NCI-H146 (cell line): ENCODE measurements around the gene KRTAP4-6.
A peak's percentile ranks its signal among the peaks of the same experiment; 100 is the strongest.
"Not testable (repeated sequence)": the region's sequence is repeated elsewhere in the genome, so short reads cannot be mapped to it uniquely, and the experiment has no call there.

Source experiments
- DNase-seq: peaks from one replicate; lab custom pipeline; 2025; lab: John Stamatoyannopoulos, UW

Gene KRTAP4-6

GRCh38 chr17:41147531-41148204, 7.3 kb upstream of the KRTAP4-6 start:
- DNase-seq = no peak

GRCh38 chr17:41145261-41145660, 4.9 kb upstream of the KRTAP4-6 start:
- DNase-seq = no peak

DNA sequence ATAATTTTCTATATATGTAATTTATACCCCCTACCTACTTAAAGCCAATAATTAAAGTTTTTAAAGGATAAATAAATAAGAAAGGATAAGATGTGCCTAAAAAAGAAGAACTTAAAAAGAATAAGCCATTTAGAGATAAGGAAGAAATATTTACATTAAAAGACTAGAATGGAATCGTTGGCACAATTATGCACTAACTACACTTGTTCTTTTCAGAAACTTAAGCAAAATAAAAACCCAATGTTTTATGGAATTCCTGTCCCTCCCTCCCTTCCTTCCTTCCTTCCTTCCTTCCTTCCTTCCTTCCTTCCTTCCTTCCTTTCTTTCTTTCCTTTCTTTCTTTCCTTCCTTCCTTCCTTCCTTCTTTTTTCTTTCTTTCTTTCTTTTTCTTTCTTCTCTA, 4.5 kb upstream of the KRTAP4-6 start:
- DNase-seq = no peak

DNA sequence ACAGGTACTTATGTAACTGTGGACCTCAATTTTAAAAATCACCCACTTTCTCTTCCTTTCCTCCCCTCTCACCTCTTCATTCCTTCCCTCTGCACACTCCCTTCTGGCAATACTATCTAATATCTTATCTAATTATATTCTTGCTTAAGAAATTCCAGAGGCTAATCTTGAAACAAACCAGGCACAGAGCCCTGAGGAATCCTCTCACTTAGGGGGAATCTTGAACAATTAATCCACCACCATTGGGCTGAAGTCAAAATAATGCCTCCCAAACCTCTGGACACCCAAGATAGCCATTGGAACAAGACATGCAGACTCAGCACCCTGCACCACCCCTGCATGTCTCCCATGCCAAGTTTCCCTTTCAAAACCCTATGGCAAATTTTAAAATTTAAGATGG, 1.0 kb upstream of the KRTAP4-6 start:
- DNase-seq = no peak

DNA sequence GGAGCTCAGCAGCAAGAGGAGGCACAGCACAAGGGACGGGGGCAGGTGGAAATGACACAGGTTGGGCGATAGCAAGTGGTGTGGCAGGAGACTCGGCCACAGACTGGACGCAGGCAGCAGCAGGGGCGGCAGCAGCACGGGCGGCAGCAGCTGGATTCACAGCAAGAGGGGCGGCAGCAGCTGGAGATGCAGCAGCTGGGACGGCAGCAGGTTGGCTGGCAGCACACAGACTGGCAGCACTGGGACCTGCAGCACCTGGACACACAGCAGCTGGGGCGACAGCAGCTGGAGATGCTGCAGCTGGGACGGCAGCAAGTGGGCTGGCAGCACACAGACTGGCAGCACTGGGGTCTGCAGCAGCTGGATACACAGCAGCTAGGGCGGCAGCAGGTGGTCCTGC, 479 bp downstream of the KRTAP4-6 start:
- not testable (repeated sequence) for DNase-seq

GRCh38 chr17:41133880-41134735, 6.2 kb downstream of the KRTAP4-6 start:
- DNase-seq = no peak

GRCh38 chr17:41131979-41132378, 8.4 kb downstream of the KRTAP4-6 start:
- DNase-seq = no peak

DNA sequence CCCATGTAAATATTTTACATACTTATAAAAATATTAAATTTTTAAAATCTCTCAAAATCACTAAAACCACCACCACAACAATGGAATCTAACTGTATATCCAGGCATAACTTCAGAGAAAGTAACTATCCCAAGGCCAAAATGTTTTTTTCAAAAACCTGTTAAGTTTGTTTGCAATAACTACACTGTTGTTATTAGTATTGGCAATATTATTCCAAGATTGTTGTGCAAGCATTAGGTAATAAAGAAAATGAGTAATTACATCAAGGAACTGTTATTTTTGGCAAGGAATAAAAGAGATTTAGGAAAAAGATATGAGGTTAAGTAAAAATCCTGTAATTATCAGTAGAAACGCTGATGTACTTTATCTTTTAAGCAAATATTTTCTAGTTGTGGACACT, 13.0 kb downstream of the KRTAP4-6 start:
- no peak for DNase-seq

DNA sequence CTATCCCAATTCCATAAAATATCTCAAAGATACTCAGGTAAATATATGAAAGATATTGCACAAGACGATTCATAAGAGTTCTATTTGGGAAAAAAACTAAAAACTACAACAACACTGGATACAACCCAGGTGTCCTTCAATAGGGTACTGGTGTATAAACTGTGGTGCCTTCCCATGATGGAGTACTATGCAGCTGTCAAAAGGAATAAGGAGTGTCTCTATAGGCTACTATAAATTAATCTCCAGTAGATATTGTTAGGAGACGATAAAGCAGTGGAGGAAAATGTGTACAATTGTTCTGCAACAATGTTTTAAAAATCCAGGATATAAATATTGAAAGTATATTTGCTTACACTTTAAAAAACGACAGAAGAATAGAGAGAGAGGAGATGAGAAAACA, 13.9 kb downstream of the KRTAP4-6 start:
- no peak for DNase-seq

DNA sequence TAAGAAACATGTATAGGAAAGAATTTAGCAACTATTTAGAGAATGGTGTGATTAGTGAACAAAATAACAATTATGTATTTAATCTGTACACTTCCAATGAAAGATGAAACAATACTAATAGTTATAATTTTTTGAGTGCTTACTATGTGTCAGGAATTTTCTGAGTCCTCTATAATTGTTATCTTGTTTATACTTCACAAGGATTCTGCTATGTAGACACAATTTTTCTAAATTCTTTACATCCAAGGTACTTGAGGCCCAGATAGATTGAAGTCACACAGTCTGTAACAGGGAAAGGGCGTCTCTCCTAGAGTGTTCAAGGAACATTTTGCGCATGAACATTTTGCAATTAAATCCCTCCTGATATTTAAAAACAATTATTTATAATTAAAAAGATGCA, 15.3 kb downstream of the KRTAP4-6 start:
- DNase-seq = no peak

- not testable (repeated sequence) for DNase-seq
Observed at GRCh38 chr17:41123991-41124371, 16.4 kb downstream of the KRTAP4-6 start, which contains the start of gene KRTAP4-12. Gene KRTAP4-12, minus strand, starts transcription at chr17:41124182. Its CDS starts 60 bp downstream, at chr17:41124122.

DNA sequence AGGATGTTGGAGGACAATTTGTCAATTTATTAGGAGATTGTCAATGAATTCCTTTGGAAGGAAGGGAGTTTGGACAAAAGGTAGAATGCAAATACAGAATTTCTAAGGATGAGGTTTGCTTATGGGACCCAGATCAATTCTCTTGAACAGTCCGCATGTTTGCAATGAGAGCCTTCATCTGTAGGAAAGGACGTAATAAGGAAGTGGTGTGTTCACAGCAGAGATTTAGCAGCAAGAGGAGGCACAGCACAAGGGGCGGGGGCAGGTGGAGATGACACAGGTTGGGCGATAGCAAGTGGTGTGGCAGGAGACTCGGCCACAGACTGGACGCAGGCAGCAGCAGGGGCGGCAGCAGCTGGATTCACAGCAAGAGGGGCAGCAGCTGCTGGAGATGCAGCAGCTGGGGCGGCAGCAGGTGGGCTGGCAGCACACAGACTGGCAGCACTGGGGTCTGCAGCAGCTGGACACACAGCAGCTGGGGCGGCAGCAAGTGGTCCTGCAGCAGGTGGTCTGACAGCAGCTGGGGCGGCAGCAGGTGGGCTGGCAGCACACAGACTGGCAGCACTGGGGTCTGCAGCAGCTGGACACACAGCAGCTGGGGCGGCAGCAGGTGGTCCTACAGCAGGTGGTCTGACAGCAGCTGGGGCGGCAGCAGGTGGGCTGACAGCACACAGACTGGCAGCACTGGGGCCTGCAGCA, 16.9 kb downstream of the KRTAP4-6 start:
- DNase-seq = not testable (repeated sequence)

- DNase-seq = no peak
Observed at GRCh38 chr17:41121742-41122141, 18.6 kb downstream of the KRTAP4-6 start.

GRCh38 chr17:41119696-41120690, 20.4 kb downstream of the KRTAP4-6 start:
- DNase-seq = not testable (repeated sequence)

GRCh38 chr17:41118721-41119120, 21.6 kb downstream of the KRTAP4-6 start:
- no peak for DNase-seq

DNA sequence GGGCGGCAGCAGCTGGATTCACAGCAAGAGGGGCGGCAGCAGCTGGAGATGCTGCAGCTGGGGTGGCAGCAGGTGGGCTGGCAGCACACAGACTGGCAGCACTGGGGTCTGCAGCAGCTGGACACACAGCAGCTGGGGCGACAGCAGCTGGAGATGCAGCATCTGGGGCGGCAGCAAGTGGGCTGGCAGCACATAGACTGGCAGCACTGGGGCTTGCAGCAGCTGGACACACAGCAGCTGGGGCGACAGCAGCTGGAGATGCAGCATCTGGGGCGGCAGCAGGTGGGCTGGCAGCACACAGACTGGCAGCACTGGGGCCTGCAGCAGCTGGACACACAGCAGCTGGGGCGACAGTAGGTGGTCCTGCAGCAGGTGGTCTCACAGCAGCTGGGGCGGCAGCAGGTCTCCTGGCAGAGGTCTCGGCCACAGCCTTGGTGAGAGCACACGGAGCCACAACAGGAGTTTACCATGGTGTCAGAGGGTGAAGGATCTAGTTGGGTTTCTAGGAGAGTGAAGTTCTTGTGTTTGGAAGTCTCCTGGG, 22.4 kb downstream of the KRTAP4-6 start, which contains the start of gene KRTAP4-11:
Gene KRTAP4-11, minus strand, starts transcription at position 528 of the 541 bp plus-strand sequence. Its CDS starts 58 bp downstream, at position 470.
- peak; percentile 2 for DNase-seq

- DNase-seq = no peak
Observed at GRCh38 chr17:41116297-41116696, 24.0 kb downstream of the KRTAP4-6 start.

DNA sequence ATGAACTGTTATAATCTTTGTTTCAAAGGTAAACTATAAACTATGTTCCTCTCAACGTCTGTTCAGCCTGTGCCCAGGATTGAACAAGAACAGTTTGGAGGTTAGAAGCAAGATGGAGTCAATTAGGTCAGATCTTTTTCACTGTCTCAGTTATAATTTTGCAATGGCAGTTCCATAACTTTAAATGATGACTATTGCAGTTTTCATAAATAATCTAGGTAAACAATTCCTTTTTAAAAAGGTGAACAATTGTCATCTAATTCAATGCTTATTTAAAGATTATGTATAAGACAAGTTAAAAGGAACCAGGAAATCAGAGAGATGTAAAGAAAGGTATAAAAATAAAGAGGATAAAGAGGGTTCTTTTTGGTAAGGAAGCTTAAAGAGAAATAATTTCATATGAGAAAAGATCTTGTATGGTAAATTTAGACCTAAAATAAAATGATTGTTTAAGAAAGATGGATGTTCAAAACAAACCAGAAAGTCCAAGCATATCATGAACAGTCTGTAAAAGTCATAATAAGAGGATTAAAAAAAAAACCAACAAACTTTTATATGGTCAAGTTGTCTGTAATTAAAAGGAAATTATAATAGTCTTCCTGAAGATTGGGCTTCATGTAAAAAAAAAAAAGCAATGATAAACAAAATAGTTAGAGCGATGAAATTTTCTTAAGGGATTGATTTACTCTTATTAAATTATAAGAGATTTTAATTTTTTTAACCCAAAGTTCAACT, 29.0 kb downstream of the KRTAP4-6 start:
- no peak for DNase-seq

GRCh38 chr17:41108728-41109386, 31.5 kb downstream of the KRTAP4-6 start:
- DNase-seq = not testable (repeated sequence)
